ENCODE results near the gene MBTPS2.
A peak's percentile ranks its signal among the peaks of the same experiment; 100 is the strongest.
"Not testable (repeated sequence)": the region's sequence is repeated elsewhere in the genome, so short reads cannot be mapped to it uniquely, and the experiment has no call there.

Gene MBTPS2

GRCh38 chrX:21870494-21870893 lies 31.1 kb downstream of the MBTPS2 start:
- no peaks in the 10 kb centered on the region for H3K36me3 ChIP-seq (ENCODE audit: control insufficient read depth, insufficient read depth, low read length)

GRCh38 chrX:21873063-21873775 lies 33.8 kb downstream of the MBTPS2 start:
- Histone ChIP-seq H3K4me3 (ENCODE audit: low read length) (no peak overlapping the region), H3K36me3 (ENCODE audit: control insufficient read depth, insufficient read depth, low read length) (no peaks in the 10 kb centered on the region), H3K4me1 (ENCODE audit: control insufficient read depth, insufficient read depth, low read length) (no peaks in the 10 kb centered on the region), H3K27ac (ENCODE audit: low read depth, low read length) (peak overlapping the region; percentile 36), H3K9ac (ENCODE audit: low read length) (no peak overlapping the region), H3K27me3 (ENCODE audit: control insufficient read depth, insufficient read depth, low read length) (no peaks in the 10 kb centered on the region)

More at GRCh38 chrX:21870494-21870893, 31.1 kb downstream of the MBTPS2 start:
- Histone ChIP-seq H3K27ac (ENCODE audit: low read depth, low read length) (no peak overlapping the region), H3K9ac (ENCODE audit: low read length) (no peak overlapping the region), H3K4me3 (ENCODE audit: low read length) (no peak overlapping the region), H3K4me1 (ENCODE audit: control insufficient read depth, insufficient read depth, low read length) (no peaks in the 10 kb centered on the region), H3K27me3 (ENCODE audit: control insufficient read depth, insufficient read depth, low read length) (no peaks in the 10 kb centered on the region)

- H3K4me1 ChIP-seq (ENCODE audit: control insufficient read depth, insufficient read depth, low read length); H3K36me3 ChIP-seq (ENCODE audit: control insufficient read depth, insufficient read depth, low read length); H3K4me3 ChIP-seq (ENCODE audit: low read length); H3K27me3 ChIP-seq (ENCODE audit: control insufficient read depth, insufficient read depth, low read length); H3K27ac ChIP-seq (ENCODE audit: low read depth, low read length); H3K9ac ChIP-seq (ENCODE audit: low read length): not testable (repeated sequence)
These were observed 34.8 kb downstream of the MBTPS2 start for GRCh38 chrX:21874182-21874581.

GRCh38 chrX:21875013-21875412 lies 35.6 kb downstream of the MBTPS2 start:
- H3K9ac ChIP-seq (ENCODE audit: low read length) = no peak overlapping the region
- H3K27me3 ChIP-seq (ENCODE audit: control insufficient read depth, insufficient read depth, low read length) = no peaks in the 10 kb centered on the region
- H3K4me1 ChIP-seq (ENCODE audit: control insufficient read depth, insufficient read depth, low read length) = no peaks in the 10 kb centered on the region
- no peaks in the 10 kb centered on the region for H3K36me3 ChIP-seq (ENCODE audit: control insufficient read depth, insufficient read depth, low read length)
- no peak overlapping the region for H3K27ac ChIP-seq (ENCODE audit: low read depth, low read length)
- H3K4me3 ChIP-seq (ENCODE audit: low read length) = no peak overlapping the region

GRCh38 chrX:21881881-21882574 lies 42.6 kb downstream of the MBTPS2 start:
- Histone ChIP-seq H3K27me3 (ENCODE audit: control insufficient read depth, insufficient read depth, low read length) (no peaks in the 10 kb centered on the region), H3K27ac (ENCODE audit: low read depth, low read length) (no peak overlapping the region), H3K4me1 (ENCODE audit: control insufficient read depth, insufficient read depth, low read length) (no peaks in the 10 kb centered on the region), H3K4me3 (ENCODE audit: low read length) (no peak overlapping the region), H3K9ac (ENCODE audit: low read length) (no peak overlapping the region), H3K36me3 (ENCODE audit: control insufficient read depth, insufficient read depth, low read length) (no peaks in the 10 kb centered on the region)

GRCh38 chrX:21883258-21883657 lies 43.8 kb downstream of the MBTPS2 start:
- H3K27ac ChIP-seq (ENCODE audit: low read depth, low read length) = no peak overlapping the region

GRCh38 chrX:21885568-21885967 lies 46.2 kb downstream of the MBTPS2 start:
- H3K4me3 ChIP-seq (ENCODE audit: low read length) = no peak overlapping the region
- H3K9ac ChIP-seq (ENCODE audit: low read length) = no peak overlapping the region
- no peaks in the 10 kb centered on the region for H3K4me1 ChIP-seq (ENCODE audit: control insufficient read depth, insufficient read depth, low read length)
- no peak overlapping the region for H3K27ac ChIP-seq (ENCODE audit: low read depth, low read length)
- H3K36me3 ChIP-seq (ENCODE audit: control insufficient read depth, insufficient read depth, low read length) = no peaks in the 10 kb centered on the region
- H3K27me3 ChIP-seq (ENCODE audit: control insufficient read depth, insufficient read depth, low read length) = no peaks in the 10 kb centered on the region

More at GRCh38 chrX:21883258-21883657, 43.8 kb downstream of the MBTPS2 start:
- no peaks in the 10 kb centered on the region for H3K36me3 ChIP-seq (ENCODE audit: control insufficient read depth, insufficient read depth, low read length)
- H3K27me3 ChIP-seq (ENCODE audit: control insufficient read depth, insufficient read depth, low read length) = no peaks in the 10 kb centered on the region
- no peaks in the 10 kb centered on the region for H3K4me1 ChIP-seq (ENCODE audit: control insufficient read depth, insufficient read depth, low read length)
- H3K9ac ChIP-seq (ENCODE audit: low read length) = no peak overlapping the region
- no peak overlapping the region for H3K4me3 ChIP-seq (ENCODE audit: low read length)

- no peak overlapping the region for H3K27ac ChIP-seq (ENCODE audit: low read depth, low read length)
- H3K4me1 ChIP-seq (ENCODE audit: control insufficient read depth, insufficient read depth, low read length) = no peaks in the 10 kb centered on the region
- H3K9ac ChIP-seq (ENCODE audit: low read length) = no peak overlapping the region
- no peak overlapping the region for H3K4me3 ChIP-seq (ENCODE audit: low read length)
- no peaks in the 10 kb centered on the region for H3K36me3 ChIP-seq (ENCODE audit: control insufficient read depth, insufficient read depth, low read length)
- H3K27me3 ChIP-seq (ENCODE audit: control insufficient read depth, insufficient read depth, low read length) = no peaks in the 10 kb centered on the region
These were observed 65.9 kb downstream of the MBTPS2 start for GRCh38 chrX:21905313-21905712.

GRCh38 chrX:21905953-21906352 lies 66.5 kb downstream of the MBTPS2 start:
- Histone ChIP-seq H3K27ac (ENCODE audit: low read depth, low read length) (no peak overlapping the region), H3K27me3 (ENCODE audit: control insufficient read depth, insufficient read depth, low read length) (no peaks in the 10 kb centered on the region), H3K36me3 (ENCODE audit: control insufficient read depth, insufficient read depth, low read length) (no peaks in the 10 kb centered on the region)

GRCh38 chrX:21907260-21907659 lies 67.8 kb downstream of the MBTPS2 start:
- Histone ChIP-seq H3K27ac (ENCODE audit: low read depth, low read length) (no peak overlapping the region), H3K4me3 (ENCODE audit: low read length) (no peak overlapping the region), H3K36me3 (ENCODE audit: control insufficient read depth, insufficient read depth, low read length) (no peaks in the 10 kb centered on the region), H3K4me1 (ENCODE audit: control insufficient read depth, insufficient read depth, low read length) (no peaks in the 10 kb centered on the region), H3K27me3 (ENCODE audit: control insufficient read depth, insufficient read depth, low read length) (no peaks in the 10 kb centered on the region), H3K9ac (ENCODE audit: low read length) (no peak overlapping the region)

More at GRCh38 chrX:21905953-21906352, 66.5 kb downstream of the MBTPS2 start:
- no peak overlapping the region for H3K9ac ChIP-seq (ENCODE audit: low read length)
- no peaks in the 10 kb centered on the region for H3K4me1 ChIP-seq (ENCODE audit: control insufficient read depth, insufficient read depth, low read length)
- H3K4me3 ChIP-seq (ENCODE audit: low read length) = no peak overlapping the region

GRCh38 chrX:21911481-21911880 lies 72.1 kb downstream of the MBTPS2 start:
- Histone ChIP-seq H3K27ac (ENCODE audit: low read depth, low read length) (no peak overlapping the region), H3K9ac (ENCODE audit: low read length) (no peak overlapping the region), H3K4me1 (ENCODE audit: control insufficient read depth, insufficient read depth, low read length) (no peaks in the 10 kb centered on the region), H3K27me3 (ENCODE audit: control insufficient read depth, insufficient read depth, low read length) (no peaks in the 10 kb centered on the region), H3K36me3 (ENCODE audit: control insufficient read depth, insufficient read depth, low read length) (no peaks in the 10 kb centered on the region), H3K4me3 (ENCODE audit: low read length) (no peak overlapping the region)

GRCh38 chrX:21912220-21912619 lies 72.8 kb downstream of the MBTPS2 start:
- H3K9ac ChIP-seq (ENCODE audit: low read length) = no peak overlapping the region
- H3K4me1 ChIP-seq (ENCODE audit: control insufficient read depth, insufficient read depth, low read length) = no peaks in the 10 kb centered on the region
- H3K27ac ChIP-seq (ENCODE audit: low read depth, low read length) = no peak overlapping the region
- no peak overlapping the region for H3K4me3 ChIP-seq (ENCODE audit: low read length)
- H3K36me3 ChIP-seq (ENCODE audit: control insufficient read depth, insufficient read depth, low read length) = no peaks in the 10 kb centered on the region
- H3K27me3 ChIP-seq (ENCODE audit: control insufficient read depth, insufficient read depth, low read length) = no peaks in the 10 kb centered on the region

GRCh38 chrX:21912989-21913388 lies 73.6 kb downstream of the MBTPS2 start:
- Histone ChIP-seq H3K4me1 (ENCODE audit: control insufficient read depth, insufficient read depth, low read length) (no peaks in the 10 kb centered on the region), H3K27ac (ENCODE audit: low read depth, low read length) (no peak overlapping the region), H3K36me3 (ENCODE audit: control insufficient read depth, insufficient read depth, low read length) (no peaks in the 10 kb centered on the region), H3K9ac (ENCODE audit: low read length) (no peak overlapping the region), H3K27me3 (ENCODE audit: control insufficient read depth, insufficient read depth, low read length) (no peaks in the 10 kb centered on the region), H3K4me3 (ENCODE audit: low read length) (no peak overlapping the region)
